ENCODE results near the gene NPEPPS. TPM values are rescaled to one million over a fixed set of nuclear protein-coding genes. Genes with fewer than 3 reads are reported as not detected.
A peak's percentile ranks its signal among the peaks of the same experiment; 100 is the strongest.
"Not testable (repeated sequence)": the region's sequence is repeated elsewhere in the genome, so short reads cannot be mapped to it uniquely, and the experiment has no call there.

The NPEPPS gene
- total RNA-seq, 1 experiment from 2014 or later = 207 TPM

GRCh38 chr17:47499494-47499893 is 31.4 kb upstream of the NPEPPS start:
- H4K20me1 ChIP-seq (ENCODE audit: insufficient read depth); H3K4me2 ChIP-seq (ENCODE audit: low read length); H3K36me3 ChIP-seq (ENCODE audit: control insufficient read depth in 1 of 2, insufficient read depth in 2 of 2, low read length in 2 of 2); H3K27ac ChIP-seq (ENCODE audit: low read depth, low read length); H2AFZ ChIP-seq (ENCODE audit: low read depth, low read length, poor library complexity, severe bottlenecking); RAD21 ChIA-PET (ENCODE audit: low non-redundant PET in 1 of 2, low total read pairs in 2 of 2, uncharacterized antibody in 2 of 2, unreplicated experiment in 2 of 2); intact Hi-C loops (cut with micrococcal nuclease); CTCF ChIA-PET; H3K9ac ChIP-seq (ENCODE audit: low read length); H3K79me2 ChIP-seq (ENCODE audit: insufficient read depth, low read length); H3K9me3 ChIP-seq (ENCODE audit: control insufficient read depth in 1 of 2, insufficient read depth in 1 of 2, low read depth in 1 of 2, low read length in 2 of 2); H3K27me3 ChIP-seq (ENCODE audit: insufficient read depth, low read length); ATAC-seq; BruUV-seq (replicated peaks); DNase-seq (ENCODE audit: low read depth, low spot score); H3K4me3 ChIP-seq (replicated peaks in 1 of 2; ENCODE audit: low read depth in 1 of 2, low read length in 2 of 2); H3K9me2 ChIP-seq (ENCODE audit: insufficient read depth): not testable (repeated sequence)
- peaks cover 23 to 36% of the 10 kb centered on the region in 2 experiments for H3K4me1 ChIP-seq (ENCODE audit: control insufficient read depth in 1 of 2, insufficient read depth in 2 of 2, low read length in 2 of 2)
- POLR2A ChIA-PET = interaction anchor here (1.3 kb wide), 1 partner anchor 150 kb away, joined by 4 read pairs; the partner anchor contains the start of gene KPNB1

- ATAC-seq = peak; percentile 57
- intact Hi-C loops (cut with micrococcal nuclease) = loop anchor here (1.0 kb wide), 1 partner anchor 116 kb away; no protein-coding TSS in a partner anchor
- not testable (repeated sequence) for H3K4me3 ChIP-seq (replicated peaks in 1 of 2; ENCODE audit: low read depth in 1 of 2, low read length in 2 of 2)
These were observed 30.3 kb upstream of the NPEPPS start for GRCh38 chr17:47500620-47501019.

More at GRCh38 chr17:47500620-47501019, 30.3 kb upstream of the NPEPPS start:
- not testable (repeated sequence) for DNase-seq (ENCODE audit: low read depth, low spot score); H4K20me1 ChIP-seq (ENCODE audit: insufficient read depth); H3K9me2 ChIP-seq (ENCODE audit: insufficient read depth); H3K9ac ChIP-seq (ENCODE audit: low read length); BruUV-seq (replicated peaks); H3K79me2 ChIP-seq (ENCODE audit: insufficient read depth, low read length); H3K9me3 ChIP-seq (ENCODE audit: control insufficient read depth in 1 of 2, insufficient read depth in 1 of 2, low read depth in 1 of 2, low read length in 2 of 2); H3K27me3 ChIP-seq (ENCODE audit: insufficient read depth, low read length); H3K27ac ChIP-seq (ENCODE audit: low read depth, low read length); H3K36me3 ChIP-seq (ENCODE audit: control insufficient read depth in 1 of 2, insufficient read depth in 2 of 2, low read length in 2 of 2)
- TF ChIP-seq, protein P1, sequence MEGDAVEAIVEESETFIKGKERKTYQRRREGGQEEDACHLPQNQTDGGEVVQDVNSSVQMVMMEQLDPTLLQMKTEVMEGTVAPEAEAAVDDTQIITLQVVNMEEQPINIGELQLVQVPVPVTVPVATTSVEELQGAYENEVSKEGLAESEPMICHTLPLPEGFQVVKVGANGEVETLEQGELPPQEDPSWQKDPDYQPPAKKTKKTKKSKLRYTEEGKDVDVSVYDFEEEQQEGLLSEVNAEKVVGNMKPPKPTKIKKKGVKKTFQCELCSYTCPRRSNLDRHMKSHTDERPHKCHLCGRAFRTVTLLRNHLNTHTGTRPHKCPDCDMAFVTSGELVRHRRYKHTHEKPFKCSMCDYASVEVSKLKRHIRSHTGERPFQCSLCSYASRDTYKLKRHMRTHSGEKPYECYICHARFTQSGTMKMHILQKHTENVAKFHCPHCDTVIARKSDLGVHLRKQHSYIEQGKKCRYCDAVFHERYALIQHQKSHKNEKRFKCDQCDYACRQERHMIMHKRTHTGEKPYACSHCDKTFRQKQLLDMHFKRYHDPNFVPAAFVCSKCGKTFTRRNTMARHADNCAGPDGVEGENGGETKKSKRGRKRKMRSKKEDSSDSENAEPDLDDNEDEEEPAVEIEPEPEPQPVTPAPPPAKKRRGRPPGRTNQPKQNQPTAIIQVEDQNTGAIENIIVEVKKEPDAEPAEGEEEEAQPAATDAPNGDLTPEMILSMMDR (IDR thresholded peaks at IDR 0.05 in 2 of 3, conservative IDR thresholded peaks at IDR 0.05 in 1 of 3; ENCODE audit: borderline replicate concordance in 1 of 3, insufficient read depth in 1 of 3, low read depth in 2 of 3, low read length in 2 of 3) = peak; percentile 58 to 64 (median 62); a peak in 5 of 6 replicates
- peak; percentile 82 for TF ChIP-seq RAD21 (IDR thresholded peaks at IDR 0.05; ENCODE audit: low read depth)
- Histone ChIP-seq H2AFZ (ENCODE audit: low read depth, low read length, poor library complexity, severe bottlenecking) (peak overlapping the region; percentile 89), H3K4me1 (ENCODE audit: control insufficient read depth in 1 of 2, insufficient read depth in 2 of 2, low read length in 2 of 2) (peaks cover 23 to 44% of the 10 kb centered on the region in 2 experiments), H3K4me2 (ENCODE audit: low read length) (peak overlapping the region; percentile 23; the same call in 1 of the 2 replicates)
- ChIA-PET POLR2A (interaction anchor here (1.3 kb wide), 1 partner anchor 149 kb away, joined by 4 read pairs; the partner anchor contains the start of gene KPNB1), RAD21 (ENCODE audit: low non-redundant PET in 1 of 2, low total read pairs in 2 of 2, uncharacterized antibody in 2 of 2, unreplicated experiment in 2 of 2) (interaction anchor here (1.1 to 1.9 kb wide), 4 partner anchors 114 to 116 kb away, joined by 3 to 9 read pairs (median 5); no protein-coding TSS in a partner anchor), CTCF (interaction anchor here (0.7 to 2.6 kb wide), 4 partner anchors 110 to 180 kb away, joined by 3 to 26 read pairs (median 5); no protein-coding TSS in a partner anchor)

All from HCT116 (cell line).